Measurements from ENCODE around the gene HOXA7. TPM values are rescaled to one million over a fixed set of nuclear protein-coding genes. Genes with fewer than 3 reads are reported as not detected.

The HOXA7 gene
- total RNA-seq, 1 donor from 2014 or later = not detected

GRCh38 chr7:27141137-27141922, 15.1 kb downstream of the HOXA7 start:
- intact Hi-C loops (cut with micrococcal nuclease) = no loop called here

GRCh38 chr7:27140126-27140857, 16.2 kb downstream of the HOXA7 start:
- intact Hi-C loops (cut with micrococcal nuclease) = no loop called here

- intact Hi-C loops (cut with micrococcal nuclease) = no loop called here
Measured at GRCh38 chr7:27139334-27140125, 16.9 kb downstream of the HOXA7 start.

DNA sequence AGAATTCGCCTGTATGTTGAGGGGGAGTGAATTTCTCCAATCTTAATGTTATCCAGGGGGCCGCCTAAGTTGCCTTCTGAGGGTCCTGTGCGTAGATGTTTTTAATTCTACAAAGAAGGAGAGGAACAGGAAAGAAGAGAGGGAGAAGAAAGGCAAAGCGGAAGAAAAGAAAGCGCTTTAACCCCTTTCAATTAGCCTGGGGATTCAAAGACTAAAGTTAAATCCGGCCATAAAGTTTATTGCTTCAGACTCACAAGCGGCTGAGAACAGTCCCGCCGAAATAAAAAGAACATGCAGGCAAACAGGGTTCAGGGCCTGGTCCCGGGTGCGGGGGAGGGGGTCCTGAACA, 17.5 kb downstream of the HOXA7 start:
- intact Hi-C loops (cut with micrococcal nuclease) = no loop called here

DNA sequence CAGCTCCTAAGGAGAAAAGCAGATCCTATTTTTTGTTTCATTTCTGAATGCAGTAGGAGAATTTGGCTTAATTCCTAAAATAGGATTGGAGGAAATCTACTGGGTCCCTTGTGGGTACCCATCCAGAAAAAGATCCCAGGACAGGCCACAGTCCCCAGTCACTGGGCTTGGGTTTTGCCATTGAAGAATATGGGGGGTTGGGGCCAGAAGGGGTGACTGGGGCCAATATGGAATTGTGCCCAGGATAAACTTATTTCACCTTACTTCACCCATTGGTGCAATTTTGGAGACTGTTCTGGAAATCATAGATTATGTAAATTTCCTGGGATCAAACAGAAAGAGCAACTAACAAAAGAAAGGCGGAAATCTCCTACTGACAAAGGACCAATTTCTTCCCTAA, 18.0 kb downstream of the HOXA7 start:
- intact Hi-C loops (cut with micrococcal nuclease) = no loop called here

DNA sequence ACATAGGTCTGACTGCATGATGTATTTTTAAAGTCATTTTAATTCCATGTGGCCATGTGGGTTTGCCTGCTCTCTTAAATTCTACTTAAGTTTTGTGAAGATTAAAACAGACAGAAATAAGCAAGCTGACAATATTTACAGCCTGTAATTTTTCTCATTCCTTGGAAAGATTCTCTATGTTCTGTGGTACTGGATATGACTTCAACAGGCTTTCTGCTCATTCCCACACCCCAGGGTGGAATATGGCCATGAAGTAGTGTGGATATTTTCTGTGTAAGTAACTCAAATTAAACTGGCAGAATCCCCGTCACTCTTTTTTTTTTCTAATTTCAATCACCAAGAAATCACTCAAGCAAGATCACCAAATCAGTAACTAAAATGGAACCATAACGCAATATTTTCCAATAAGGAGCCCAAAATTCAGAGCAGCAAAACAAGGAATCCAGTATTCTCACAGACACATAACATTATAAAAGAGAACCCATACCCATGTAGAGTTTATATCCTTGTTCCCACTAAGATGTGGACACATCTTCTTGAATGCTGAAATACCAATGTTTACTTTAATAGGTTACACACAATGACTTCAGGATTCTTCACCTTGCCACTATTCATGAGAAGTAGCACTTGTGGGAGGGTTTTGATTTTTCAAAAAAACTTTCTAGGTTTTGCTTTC, 18.7 kb downstream of the HOXA7 start:
- intact Hi-C loops (cut with micrococcal nuclease) = no loop called here

GRCh38 chr7:27134392-27134791, 22.1 kb downstream of the HOXA7 start:
- intact Hi-C loops (cut with micrococcal nuclease) = no loop called here

- intact Hi-C loops (cut with micrococcal nuclease) = no loop called here
Measured at GRCh38 chr7:27133409-27134231, 22.9 kb downstream of the HOXA7 start.

DNA sequence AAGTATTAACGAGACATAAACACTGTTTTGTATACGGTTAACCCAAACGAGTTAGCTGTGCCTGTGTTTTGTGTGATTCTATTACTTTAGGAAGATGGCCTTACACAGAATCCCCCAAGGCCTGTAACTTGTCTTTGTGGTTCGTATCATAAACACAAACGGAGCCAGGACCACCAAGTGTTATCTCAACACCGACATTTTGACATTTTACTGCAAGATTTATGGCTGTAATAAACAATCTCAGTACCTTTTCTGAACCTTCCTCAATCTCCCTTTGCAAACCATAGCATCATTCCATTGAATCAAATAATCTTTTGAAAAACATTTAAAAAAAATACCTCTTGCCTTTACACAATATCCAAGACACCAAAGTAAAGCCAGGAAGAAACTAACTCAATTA, 23.5 kb downstream of the HOXA7 start:
- intact Hi-C loops (cut with micrococcal nuclease) = no loop called here

GRCh38 chr7:27132214-27132613, 24.3 kb downstream of the HOXA7 start:
- intact Hi-C loops (cut with micrococcal nuclease) = no loop called here

GRCh38 chr7:27131390-27131819, 25.1 kb downstream of the HOXA7 start:
- intact Hi-C loops (cut with micrococcal nuclease) = loop anchor here (1.0 kb wide), 1 partner anchor 35 kb away; no protein-coding TSS in a partner anchor

GRCh38 chr7:27130540-27131389, 25.7 kb downstream of the HOXA7 start, which contains the start of gene HOXA4:
TSS of gene HOXA4 (minus strand) at chr7:27130757. CDS start at chr7:27130733, 24 bp downstream.
- intact Hi-C loops (cut with micrococcal nuclease) = loop anchor here (1.0 kb wide), 1 partner anchor 34 kb away; no protein-coding TSS in a partner anchor

DNA sequence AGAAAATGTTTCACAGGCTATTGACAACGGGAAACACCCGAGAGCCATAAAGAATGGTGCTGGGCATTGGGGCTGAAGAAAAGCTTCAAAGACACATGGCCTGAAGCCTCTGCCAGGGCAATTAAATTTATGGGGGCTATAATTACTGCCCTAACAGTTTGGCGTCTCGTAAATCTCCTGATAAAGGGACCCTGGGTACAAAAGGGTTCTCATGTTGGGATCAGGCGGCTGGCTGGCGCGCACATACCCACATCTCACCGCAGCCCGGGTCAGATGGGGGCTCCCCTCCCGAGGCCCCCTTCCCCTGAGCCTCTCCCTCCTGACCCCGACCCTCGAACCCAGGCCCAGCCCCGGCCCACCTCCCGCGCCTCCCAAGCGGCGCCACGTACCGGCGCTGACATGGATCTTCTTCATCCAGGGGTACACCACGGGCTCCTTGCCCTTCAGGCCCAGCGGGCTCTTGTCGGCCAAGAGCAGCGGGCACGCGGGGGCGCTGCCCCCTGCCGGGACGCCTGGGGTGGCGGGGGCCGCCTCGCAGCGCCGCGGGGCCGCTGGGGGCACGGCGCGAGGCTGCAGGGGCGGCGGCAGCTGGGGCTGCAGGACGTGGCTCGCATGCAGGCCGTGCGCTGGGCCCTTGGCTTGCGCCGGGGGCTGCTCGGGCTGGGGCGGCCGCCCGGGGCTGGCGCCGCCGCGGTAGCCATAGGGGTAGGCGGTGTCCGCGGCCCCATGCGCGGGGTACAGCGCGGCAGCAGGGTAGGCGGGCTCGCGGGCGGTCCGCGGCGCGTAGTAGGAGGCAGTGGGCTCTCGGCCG, 26.5 kb downstream of the HOXA7 start:
- intact Hi-C loops (cut with micrococcal nuclease) = no loop called here

DNA sequence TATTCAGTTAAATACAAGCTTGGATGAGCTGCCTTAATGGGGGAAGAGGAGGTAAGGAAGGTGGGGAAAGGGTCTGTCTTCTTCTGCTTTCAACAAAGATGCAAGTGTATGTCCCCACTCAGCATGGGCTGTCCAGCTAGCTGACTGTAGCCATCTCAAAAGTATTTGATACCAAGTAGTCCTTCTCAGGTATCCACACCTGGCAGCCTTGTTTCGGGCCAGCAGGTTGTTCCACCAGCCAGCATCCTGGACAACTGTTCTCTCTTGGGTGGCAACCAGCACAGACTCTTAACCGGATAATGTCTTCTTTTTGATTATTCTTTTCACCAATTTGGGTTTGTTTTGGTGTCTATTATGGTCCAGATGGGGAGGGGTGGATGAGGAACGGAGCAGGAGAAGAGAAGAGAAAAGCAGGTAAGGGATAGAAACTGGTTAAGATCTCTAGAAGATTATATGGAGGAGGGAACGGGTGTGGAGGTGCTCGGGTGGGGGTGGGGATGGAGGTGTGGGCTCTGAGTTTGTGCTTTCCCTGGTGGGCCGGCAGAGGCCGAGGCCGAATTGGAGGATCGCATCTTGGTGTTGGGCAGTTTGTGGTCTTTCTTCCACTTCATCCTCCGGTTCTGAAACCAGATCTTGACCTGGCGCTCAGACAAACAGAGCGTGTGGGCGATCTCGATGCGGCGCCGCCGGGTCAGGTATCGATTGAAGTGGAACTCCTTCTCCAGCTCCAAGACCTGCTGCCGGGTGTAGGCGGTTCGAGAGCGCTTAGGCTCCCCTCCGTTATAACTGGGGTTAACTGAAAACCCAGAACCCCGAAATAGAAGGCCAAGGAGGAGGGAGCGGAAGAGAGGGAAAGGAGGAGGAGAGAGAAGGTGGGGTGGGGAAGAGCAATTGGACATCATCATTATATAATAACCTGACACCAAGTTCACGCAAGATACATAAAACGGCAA, 27.4 kb downstream of the HOXA7 start:
- intact Hi-C loops (cut with micrococcal nuclease) = no loop called here

DNA sequence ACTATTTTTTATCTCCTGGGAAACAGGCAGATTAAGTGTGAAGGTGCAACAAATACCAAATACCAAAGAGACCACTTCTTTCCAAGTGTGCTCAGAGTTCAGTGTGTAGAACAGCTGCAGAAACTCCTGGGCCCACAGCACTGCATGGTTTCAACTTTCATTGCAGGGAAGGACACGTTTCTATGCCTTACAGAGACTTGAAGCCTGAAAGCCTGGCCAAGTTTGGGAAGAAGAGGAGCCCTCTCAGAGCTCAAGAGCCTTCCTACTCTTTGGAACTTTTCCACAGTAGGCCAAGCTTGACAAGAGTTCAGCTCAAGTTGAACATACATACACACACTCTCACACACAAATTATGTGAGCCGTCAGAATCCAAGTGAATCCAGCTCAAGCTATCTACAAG, 28.4 kb downstream of the HOXA7 start:
- intact Hi-C loops (cut with micrococcal nuclease) = no loop called here

GRCh38 chr7:27126596-27127327, 29.7 kb downstream of the HOXA7 start:
- intact Hi-C loops (cut with micrococcal nuclease) = no loop called here

DNA sequence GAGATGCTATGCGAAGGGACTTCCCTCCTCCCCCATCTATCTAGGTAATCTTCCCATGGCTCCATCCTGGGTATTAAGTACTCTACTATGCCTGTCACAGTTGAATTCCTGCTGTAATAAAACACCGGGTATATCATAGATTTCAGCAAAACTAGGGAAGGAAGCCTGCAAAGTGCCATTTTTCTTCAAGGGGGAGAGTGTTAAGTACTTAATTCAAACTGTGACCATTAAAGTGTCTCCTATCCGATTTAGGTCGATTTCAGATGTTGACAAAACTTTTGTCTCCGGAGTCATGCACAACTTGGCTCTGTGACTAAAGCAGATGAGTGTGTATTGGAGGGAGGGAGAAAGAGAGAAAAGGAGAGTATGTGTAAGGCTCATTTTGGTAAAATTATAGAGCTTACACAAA, 30.5 kb downstream of the HOXA7 start:
- intact Hi-C loops (cut with micrococcal nuclease) = no loop called here

Data from T-helper 2 cell treated with Interferon-gamma antibody and Interleukin-4, amounts not matched to agents 100 ng/mL and 5 ng/mL, for 36 hours (primary cell).